ENCODE results near the gene PSD2.

GRCh38 chr5:139875957-139876356, 80.3 kb downstream of the PSD2 start:
- no peak for TF ChIP-seq CTCF (IDR thresholded peaks at IDR 0.05)
- TF ChIP-seq EZH2 (IDR thresholded peaks at IDR 0.05; ENCODE audit: borderline replicate concordance, insufficient read depth, low read depth, low read length, poor library complexity, severe bottlenecking) = no peak
